HG03159 (cell line): Measurements from ENCODE around the gene SLC7A14.

ENCODE experiments used
- ATAC-seq: cut with Tn5 transposase; IDR thresholded peaks from one replicate; pipeline ENCODE4 v1.9.1; 2021; ENCODE audit warnings: mild to moderate bottlenecking, moderate library complexity; ENCODE audit not compliant: unreplicated experiment

Gene SLC7A14

GRCh38 chr3:170585937-170586310, at the start of gene SLC7A14:
Gene SLC7A14 (minus strand): TSS chr3:170586075. CDS start chr3:170526936, 59,139 bp downstream.
- ATAC-seq: no peak

GRCh38 chr3:170635385-170635735, 49.5 kb upstream of the SLC7A14 start:
- no peak for ATAC-seq

GRCh38 chr3:170634663-170635384, 48.9 kb upstream of the SLC7A14 start:
- peak; percentile 65 for ATAC-seq

GRCh38 chr3:170633573-170633972, 47.7 kb upstream of the SLC7A14 start:
- ATAC-seq: no peak

GRCh38 chr3:170632780-170633179, 46.9 kb upstream of the SLC7A14 start:
- ATAC-seq: peak; percentile 82

- no peak for ATAC-seq
Measured at GRCh38 chr3:170631755-170632488, 46.0 kb upstream of the SLC7A14 start.

- no peak for ATAC-seq
Measured at GRCh38 chr3:170623524-170623923, 37.6 kb upstream of the SLC7A14 start.

- ATAC-seq: no peak
Measured at GRCh38 chr3:170622369-170623159, 36.7 kb upstream of the SLC7A14 start.

- ATAC-seq: no peak
Measured at GRCh38 chr3:170621256-170621655, 35.4 kb upstream of the SLC7A14 start.

- ATAC-seq: no peak
Measured at GRCh38 chr3:170614214-170614966, 28.5 kb upstream of the SLC7A14 start.

- no peak for ATAC-seq
Measured at GRCh38 chr3:170611751-170612150, 25.9 kb upstream of the SLC7A14 start.

- no peak for ATAC-seq
Measured at GRCh38 chr3:170610321-170610884, 24.5 kb upstream of the SLC7A14 start.

GRCh38 chr3:170608475-170608874, 22.6 kb upstream of the SLC7A14 start:
- ATAC-seq: no peak

- ATAC-seq: no peak
Measured at GRCh38 chr3:170606675-170607074, 20.8 kb upstream of the SLC7A14 start.

- ATAC-seq: no peak
Measured at GRCh38 chr3:170605490-170605889, 19.6 kb upstream of the SLC7A14 start.

- no peak for ATAC-seq
Measured at GRCh38 chr3:170603770-170604510, 18.1 kb upstream of the SLC7A14 start.

GRCh38 chr3:170602556-170602955, 16.7 kb upstream of the SLC7A14 start:
- ATAC-seq: no peak

- ATAC-seq: no peak
Measured at GRCh38 chr3:170600005-170600624, 14.2 kb upstream of the SLC7A14 start.

GRCh38 chr3:170599091-170599490, 13.2 kb upstream of the SLC7A14 start:
- no peak for ATAC-seq
